Ovary (tissue), 3 donors: ENCODE results near the gene MAP7.

Experiments
- POLR2A ChIP-seq: fragments of 450-650 bp; IDR thresholded peaks from one replicate; pipeline ENCODE4 v1.6.1; 2017; ENCODE audit warnings: antibody characterized with exemption, mild to moderate bottlenecking, moderate library complexity
- TF ChIP-seq, protein P1 (sequence below), 3 donors: fragments of 450-650 bp in 2 of 3; fragments of 200-600 bp in 1 of 3; IDR thresholded peaks; one replicate each; pipeline versions ENCODE4 v1.5.1 to v1.8.0; 2016 to 2022; ENCODE audit warnings: antibody characterized with exemption in 3 of 3, mild to moderate bottlenecking in 1 of 3
- donor health status: DM: no; HTN: no; CAD: no.

DNA sequence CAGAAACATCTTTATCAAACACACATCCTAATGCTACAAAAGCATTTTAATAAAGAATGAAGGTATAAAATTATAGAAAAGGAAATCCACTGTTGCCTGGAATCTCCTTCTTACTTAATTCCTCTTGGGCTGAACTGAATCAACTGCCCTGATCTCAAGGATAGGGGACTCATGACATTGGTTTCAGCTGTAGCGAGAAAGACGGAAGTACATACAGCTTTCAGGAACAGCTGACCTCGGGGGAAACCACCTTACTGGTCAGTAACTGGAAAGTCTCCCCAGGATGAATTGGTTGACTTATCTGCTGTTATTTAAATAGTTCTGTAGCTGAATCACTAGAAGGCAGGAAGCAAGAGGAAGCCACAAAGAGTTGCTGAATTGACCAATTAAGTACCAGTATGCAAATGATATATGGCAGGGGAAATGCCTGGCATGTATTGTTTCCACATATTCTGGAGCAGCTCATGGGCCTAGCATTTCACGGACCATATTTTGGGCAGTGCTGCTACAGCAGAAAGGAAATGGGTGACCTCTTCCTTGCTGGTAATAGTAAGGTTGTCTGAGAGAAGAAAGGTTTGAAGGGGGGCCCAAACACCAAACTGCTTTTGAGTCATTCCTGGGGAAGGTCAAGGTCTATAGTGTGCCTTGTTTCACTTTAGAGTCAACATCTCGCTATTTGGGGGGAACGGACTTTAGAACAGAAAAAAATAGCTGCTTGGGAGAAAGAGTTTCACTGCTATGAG, 43.7 kb upstream of the MAP7 start:
- TF ChIP-seq, protein P1, sequence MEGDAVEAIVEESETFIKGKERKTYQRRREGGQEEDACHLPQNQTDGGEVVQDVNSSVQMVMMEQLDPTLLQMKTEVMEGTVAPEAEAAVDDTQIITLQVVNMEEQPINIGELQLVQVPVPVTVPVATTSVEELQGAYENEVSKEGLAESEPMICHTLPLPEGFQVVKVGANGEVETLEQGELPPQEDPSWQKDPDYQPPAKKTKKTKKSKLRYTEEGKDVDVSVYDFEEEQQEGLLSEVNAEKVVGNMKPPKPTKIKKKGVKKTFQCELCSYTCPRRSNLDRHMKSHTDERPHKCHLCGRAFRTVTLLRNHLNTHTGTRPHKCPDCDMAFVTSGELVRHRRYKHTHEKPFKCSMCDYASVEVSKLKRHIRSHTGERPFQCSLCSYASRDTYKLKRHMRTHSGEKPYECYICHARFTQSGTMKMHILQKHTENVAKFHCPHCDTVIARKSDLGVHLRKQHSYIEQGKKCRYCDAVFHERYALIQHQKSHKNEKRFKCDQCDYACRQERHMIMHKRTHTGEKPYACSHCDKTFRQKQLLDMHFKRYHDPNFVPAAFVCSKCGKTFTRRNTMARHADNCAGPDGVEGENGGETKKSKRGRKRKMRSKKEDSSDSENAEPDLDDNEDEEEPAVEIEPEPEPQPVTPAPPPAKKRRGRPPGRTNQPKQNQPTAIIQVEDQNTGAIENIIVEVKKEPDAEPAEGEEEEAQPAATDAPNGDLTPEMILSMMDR (IDR thresholded peaks at IDR 0.05): no peak
- TF ChIP-seq POLR2A: no peak
